Activated T-helper 9 cell treated with anti-CD3 and anti-CD28 coated beads, Interleukin-2, amount 50 U/mL, for 16 hours (primary cell): Measurements from ENCODE around the gene DYNLT2.
"Not testable (repeated sequence)": the region's sequence is repeated elsewhere in the genome, so short reads cannot be mapped to it uniquely, and the experiment has no call there.

Source experiments
- DNase-seq: peaks from one replicate; pipeline ENCODE4 v3.0.0-alpha.2; 2020; ENCODE audit warnings: low read depth

The DYNLT2 gene

DNA sequence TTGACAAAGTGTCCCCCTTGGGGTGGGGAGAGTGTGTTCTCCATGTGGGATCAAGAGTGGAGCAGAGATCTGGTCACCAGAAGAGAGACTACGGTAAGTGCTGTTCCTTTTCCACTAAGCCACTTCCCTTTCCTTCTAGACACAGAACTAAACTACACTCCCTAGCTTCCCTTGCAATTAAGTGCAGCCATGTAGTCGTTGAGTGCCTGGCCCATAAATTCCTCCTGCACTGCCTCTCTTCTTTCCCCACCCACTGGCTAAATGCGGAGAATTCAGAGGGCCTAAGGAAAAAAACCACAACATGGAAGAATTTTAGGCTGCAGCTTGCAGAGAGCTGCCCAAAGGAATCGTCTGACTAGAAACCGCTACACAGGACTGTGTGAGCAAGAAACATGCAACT lies 51.1 kb downstream of the DYNLT2 start:
- no peak for DNase-seq

DNA sequence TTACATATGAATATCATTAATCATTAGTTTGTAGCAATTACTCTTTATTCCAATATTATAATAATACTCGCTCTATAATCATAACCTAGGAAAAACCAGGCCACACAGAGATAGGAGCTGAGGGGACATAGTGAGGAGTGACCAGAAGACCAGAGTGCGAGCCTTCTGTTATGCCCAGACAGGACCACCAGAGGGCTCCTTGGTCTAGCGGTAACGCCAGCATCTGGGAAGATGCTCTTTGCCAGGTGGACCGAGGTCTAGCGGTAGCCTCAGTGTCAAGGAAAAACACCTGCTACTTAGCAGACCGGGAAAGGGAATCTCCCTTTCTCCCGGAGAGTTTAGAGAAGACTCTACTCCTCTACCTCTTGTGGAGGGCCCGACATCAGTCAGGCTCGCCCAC lies 54.3 kb downstream of the DYNLT2 start:
- not testable (repeated sequence) for DNase-seq

DNA sequence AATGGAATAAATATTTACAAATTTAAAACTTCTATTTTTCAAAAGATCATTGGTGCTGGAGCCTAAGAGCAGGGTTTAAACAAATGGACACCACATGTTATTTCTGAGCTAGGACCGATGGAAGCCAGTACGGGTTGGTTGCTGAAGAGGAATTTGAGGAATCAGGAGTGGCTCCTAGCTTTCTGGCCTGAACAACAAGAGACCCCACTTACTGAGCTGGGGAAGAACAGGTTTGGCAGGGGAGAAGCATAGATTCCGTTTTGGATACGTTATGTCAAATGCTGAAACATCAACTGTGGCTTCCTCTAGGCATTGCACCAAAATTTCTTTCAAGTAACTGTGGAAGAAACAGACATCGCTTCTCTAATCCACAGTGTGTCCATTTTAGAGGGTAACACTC lies 56.2 kb downstream of the DYNLT2 start:
- DNase-seq, result no peak

DNA sequence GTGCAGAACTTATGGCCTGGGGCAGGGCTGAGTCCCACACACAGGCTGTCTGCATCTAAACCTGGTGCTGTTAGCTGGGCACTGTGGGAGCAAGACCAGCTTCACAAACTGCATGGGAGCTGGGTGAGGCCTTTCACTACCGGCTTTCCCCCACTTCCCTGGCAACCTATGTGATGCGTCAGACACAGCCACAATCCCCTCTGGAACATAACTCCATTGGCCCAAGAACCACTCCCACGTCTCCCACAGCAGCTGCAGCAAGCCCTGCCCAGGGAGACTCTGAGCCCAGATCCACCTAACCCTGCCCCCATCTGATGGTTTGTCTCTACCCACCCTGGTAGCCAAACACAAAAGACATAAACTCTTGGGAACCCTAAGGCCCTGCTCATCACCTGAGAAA lies 58.9 kb downstream of the DYNLT2 start:
- DNase-seq, result no peak

DNA sequence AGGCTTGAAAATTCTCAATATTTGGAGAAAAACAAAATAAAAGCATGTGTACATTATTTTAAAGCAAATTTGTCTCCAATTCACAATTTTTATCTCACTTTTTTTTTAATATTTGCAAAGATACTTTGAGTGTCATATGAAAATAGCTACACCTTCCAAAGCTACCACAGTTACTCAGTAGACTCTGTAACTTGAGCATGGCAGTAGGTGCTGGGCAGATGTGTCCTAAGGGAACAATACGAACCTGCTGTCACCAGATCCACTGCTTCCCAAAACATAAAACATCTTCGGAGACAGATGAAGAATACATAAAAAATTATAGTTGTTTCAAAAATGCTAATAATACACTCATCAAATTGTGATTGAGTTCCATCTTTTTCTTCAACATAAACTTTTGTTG lies 60.1 kb downstream of the DYNLT2 start:
- no peak for DNase-seq
